IPS-20b (cell line): ENCODE results near the gene TTLL11.

Experiments used
- H3K27ac ChIP-seq: one replicate; pipeline ENCODE4 v1.5.1; 2013; ENCODE audit warnings: low read length
- H3K27me3 ChIP-seq: 2 replicates; pipeline ENCODE4 v1.6.1; 2013; ENCODE audit warnings: mild to moderate bottlenecking, low read length, inconsistent platforms; ENCODE audit not compliant: insufficient read depth
- H3K36me3 ChIP-seq: 2 replicates; pipeline ENCODE4 v1.6.1; 2013; ENCODE audit warnings: low read depth, mild to moderate bottlenecking, inconsistent platforms, low read length, moderate library complexity; ENCODE audit not compliant: insufficient read depth
- H3K4me1 ChIP-seq: 2 replicates; pipeline ENCODE4 v1.6.1; 2013; ENCODE audit warnings: mild to moderate bottlenecking, control low read depth, inconsistent platforms, low read length, moderate library complexity; ENCODE audit not compliant: insufficient read depth
- H3K4me3 ChIP-seq: 2 replicates; pipeline ENCODE4 v1.5.1; 2013; ENCODE audit warnings: mild to moderate bottlenecking, low read length, inconsistent platforms
- H3K9ac ChIP-seq: 2 replicates; pipeline ENCODE4 v1.6.1; 2013; ENCODE audit warnings: low read depth, mild to moderate bottlenecking, inconsistent platforms, low read length, moderate library complexity
- H3K9me3 ChIP-seq: 2 replicates; pipeline ENCODE4 v1.6.1; 2013; ENCODE audit warnings: mild to moderate bottlenecking, low read depth, low read length, inconsistent platforms; ENCODE audit not compliant: insufficient read depth

Gene TTLL11

DNA sequence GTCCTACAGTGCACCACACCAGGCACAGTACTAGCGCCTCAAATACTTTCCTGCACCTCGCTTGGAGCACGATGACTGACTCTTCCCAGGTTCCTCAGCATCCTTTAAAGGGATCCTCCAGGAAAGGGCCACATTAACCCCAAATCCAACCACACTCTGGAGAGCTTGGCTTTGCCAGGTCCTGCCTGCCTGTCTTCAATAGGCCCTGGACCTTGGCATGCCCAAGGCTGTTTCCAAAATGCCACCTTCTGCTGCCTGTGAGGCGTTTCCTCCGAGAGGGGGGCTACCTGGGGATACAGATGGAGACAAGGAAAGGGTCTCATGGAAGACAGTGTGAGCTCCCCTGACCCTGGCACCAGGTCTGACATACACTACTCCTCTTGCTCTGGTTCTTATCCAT lies 271.8 kb downstream of the TTLL11 start:
- H3K36me3 ChIP-seq = no peaks in the 10 kb centered on the region
- peaks cover 21% of the 10 kb centered on the region; the same call in 1 of the 2 replicates for H3K4me1 ChIP-seq
- H3K27ac ChIP-seq = no peak overlapping the region

GRCh38 chr9:121820286-121821005 lies 272.7 kb downstream of the TTLL11 start:
- Histone ChIP-seq H3K4me1 (peaks cover 21% of the 10 kb centered on the region; the same call in 1 of the 2 replicates), H3K9me3 (no peaks in the 10 kb centered on the region), H3K27ac (no peak overlapping the region), H3K9ac (no peak overlapping the region), H3K4me3 (no peak overlapping the region), H3K36me3 (no peaks in the 10 kb centered on the region), H3K27me3 (peaks cover 22% of the 10 kb centered on the region)

More for the DNA sequence above, 271.8 kb downstream of the TTLL11 start:
- Histone ChIP-seq H3K27me3 (peaks cover 22% of the 10 kb centered on the region), H3K4me3 (no peak overlapping the region), H3K9me3 (no peaks in the 10 kb centered on the region), H3K9ac (no peak overlapping the region)

- no peak overlapping the region for H3K27ac ChIP-seq
- peaks cover 21% of the 10 kb centered on the region; the same call in 1 of the 2 replicates for H3K4me1 ChIP-seq
- peaks cover 22% of the 10 kb centered on the region for H3K27me3 ChIP-seq
- no peaks in the 10 kb centered on the region for H3K9me3 ChIP-seq
- H3K4me3 ChIP-seq = peak overlapping the region; percentile 46; the same call in 1 of the 2 replicates
- no peaks in the 10 kb centered on the region for H3K36me3 ChIP-seq
- H3K9ac ChIP-seq = 0 out of 2 replicates have a peak overlapping the region, but pooled peaks have one; percentile 20
These were observed 273.5 kb downstream of the TTLL11 start for GRCh38 chr9:121819428-121820231.

- 0 out of 2 replicates have a peak overlapping the region, but pooled peaks have one; percentile 20 for H3K9ac ChIP-seq
- peak overlapping the region; percentile 46; the same call in 1 of the 2 replicates for H3K4me3 ChIP-seq
- peaks cover 21% of the 10 kb centered on the region; the same call in 1 of the 2 replicates for H3K4me1 ChIP-seq
- no peaks in the 10 kb centered on the region for H3K36me3 ChIP-seq
- H3K27me3 ChIP-seq = peaks cover 22% of the 10 kb centered on the region
- H3K9me3 ChIP-seq = no peaks in the 10 kb centered on the region
- H3K27ac ChIP-seq = no peak overlapping the region
These were observed 274.2 kb downstream of the TTLL11 start for GRCh38 chr9:121818841-121819427.

DNA sequence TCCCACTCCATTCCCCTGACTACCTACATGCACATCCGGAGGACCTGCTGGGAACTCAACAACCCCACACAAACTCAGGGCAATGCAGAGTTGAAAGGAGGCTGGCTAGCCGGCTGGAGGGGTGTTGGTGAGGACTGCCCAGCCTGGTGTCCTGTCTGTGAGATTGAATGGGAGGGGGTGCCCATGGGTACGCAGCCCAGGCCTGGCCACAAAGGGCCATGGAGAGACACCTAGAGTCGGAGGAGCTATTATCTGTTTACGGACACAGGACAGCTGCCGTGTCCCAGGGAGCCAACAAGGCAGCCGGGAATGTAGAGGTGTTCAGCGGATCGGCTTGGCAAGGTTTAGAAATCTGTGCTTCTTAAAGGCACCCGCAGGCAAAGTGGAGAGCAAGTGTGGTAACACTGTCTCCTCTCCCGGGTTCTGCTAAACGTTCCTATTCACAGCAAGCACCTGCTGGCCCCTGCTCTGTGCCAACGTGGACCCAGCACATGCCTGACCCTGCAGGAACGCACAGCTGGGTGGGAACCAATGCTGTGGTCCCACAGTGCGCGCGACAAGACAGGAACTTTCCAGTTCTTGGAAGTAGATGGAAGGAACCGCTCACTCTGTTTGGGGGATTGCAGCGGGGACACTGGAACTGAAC lies 275.0 kb downstream of the TTLL11 start:
- H3K4me1 ChIP-seq = peaks cover 24% of the 10 kb centered on the region; the same call in 1 of the 2 replicates

DNA sequence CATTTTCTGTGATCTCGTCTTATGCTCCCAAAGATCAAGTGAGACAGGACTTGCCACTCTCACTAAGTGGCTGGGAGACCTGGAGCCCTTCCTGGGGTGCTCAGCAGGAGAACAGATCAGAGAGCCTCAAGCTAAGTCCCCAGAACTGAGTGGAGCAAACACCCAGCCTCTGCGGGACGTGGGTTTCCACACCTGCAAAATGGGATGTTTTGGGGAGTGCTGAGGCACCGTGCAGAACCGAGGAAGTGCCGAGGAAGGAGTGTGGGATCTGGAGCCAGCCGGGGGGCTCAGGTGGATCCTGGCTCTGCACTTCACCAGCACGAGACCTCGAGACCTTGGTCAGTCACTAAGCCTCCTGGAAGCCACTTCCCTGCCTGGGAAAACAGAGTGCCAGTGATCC lies 275.6 kb downstream of the TTLL11 start:
- Histone ChIP-seq H3K9me3 (no peaks in the 10 kb centered on the region), H3K9ac (no peak overlapping the region), H3K4me3 (no peak overlapping the region), H3K27ac (no peak overlapping the region), H3K4me1 (peaks cover 24% of the 10 kb centered on the region; the same call in 1 of the 2 replicates), H3K36me3 (no peaks in the 10 kb centered on the region), H3K27me3 (peaks cover 22% of the 10 kb centered on the region)

More for the DNA sequence above, 275.0 kb downstream of the TTLL11 start:
- Histone ChIP-seq H3K36me3 (no peaks in the 10 kb centered on the region), H3K9me3 (no peaks in the 10 kb centered on the region), H3K27me3 (peaks cover 22% of the 10 kb centered on the region), H3K4me3 (no peak overlapping the region), H3K27ac (no peak overlapping the region), H3K9ac (no peak overlapping the region)

DNA sequence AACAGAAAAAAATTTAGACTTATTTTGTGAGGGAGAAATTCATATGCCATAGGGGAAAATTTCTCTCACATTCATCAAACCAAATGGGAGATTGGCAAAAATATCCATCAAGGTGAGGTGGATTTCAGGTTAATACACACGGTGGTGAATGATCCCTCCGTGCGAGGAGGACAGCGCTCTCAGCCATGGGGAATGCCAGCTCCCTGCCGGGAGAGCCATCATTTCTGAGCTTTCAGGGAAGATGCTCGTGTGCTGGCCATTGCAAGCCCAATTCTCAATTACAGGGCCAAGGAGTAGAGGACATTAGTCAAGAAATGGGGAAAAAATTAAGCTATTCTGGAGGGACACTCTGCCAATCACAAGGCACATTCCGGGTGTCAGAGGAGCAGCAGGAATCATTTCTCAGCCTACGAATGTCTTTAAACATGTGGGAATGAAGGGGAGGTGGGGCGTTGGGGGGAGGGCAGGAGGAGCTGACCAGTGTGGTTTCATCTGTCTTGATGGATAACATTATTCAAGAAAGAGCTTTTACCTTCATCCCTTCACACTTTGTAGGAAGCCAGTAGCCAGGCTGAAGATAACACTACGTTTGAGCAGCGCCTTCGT lies 276.2 kb downstream of the TTLL11 start:
- Histone ChIP-seq H3K36me3 (no peaks in the 10 kb centered on the region), H3K4me3 (no peak overlapping the region), H3K4me1 (peaks cover 24% of the 10 kb centered on the region; the same call in 1 of the 2 replicates), H3K27me3 (peaks cover 22% of the 10 kb centered on the region), H3K9me3 (no peaks in the 10 kb centered on the region), H3K9ac (no peak overlapping the region), H3K27ac (no peak overlapping the region)

DNA sequence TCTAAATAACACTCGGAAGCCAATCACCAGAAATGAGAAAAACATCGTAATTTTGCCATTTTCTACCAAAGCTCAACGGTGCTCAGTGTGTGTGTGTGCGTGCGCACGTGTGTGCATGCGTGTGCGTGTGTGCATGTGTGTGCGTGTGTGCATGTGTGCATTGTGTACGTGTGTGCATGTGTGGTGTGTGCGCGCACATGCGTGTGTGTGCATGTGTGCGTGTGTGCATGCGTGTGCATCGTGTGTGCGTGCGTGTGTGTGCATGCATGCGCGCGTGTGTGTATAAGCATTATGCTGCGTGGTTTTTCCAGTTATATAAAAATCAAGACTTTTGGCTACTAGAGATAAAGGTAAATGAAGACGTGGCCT lies 276.7 kb downstream of the TTLL11 start:
- Histone ChIP-seq H3K4me3 (no peak overlapping the region), H3K9me3 (no peaks in the 10 kb centered on the region), H3K27ac (no peak overlapping the region), H3K27me3 (peaks cover 22% of the 10 kb centered on the region), H3K4me1 (peaks cover 24% of the 10 kb centered on the region; the same call in 1 of the 2 replicates), H3K36me3 (no peaks in the 10 kb centered on the region), H3K9ac (no peak overlapping the region)

GRCh38 chr9:121815546-121816448 lies 277.3 kb downstream of the TTLL11 start:
- no peak overlapping the region for H3K9ac ChIP-seq
- H3K27me3 ChIP-seq = peaks cover 22% of the 10 kb centered on the region

DNA sequence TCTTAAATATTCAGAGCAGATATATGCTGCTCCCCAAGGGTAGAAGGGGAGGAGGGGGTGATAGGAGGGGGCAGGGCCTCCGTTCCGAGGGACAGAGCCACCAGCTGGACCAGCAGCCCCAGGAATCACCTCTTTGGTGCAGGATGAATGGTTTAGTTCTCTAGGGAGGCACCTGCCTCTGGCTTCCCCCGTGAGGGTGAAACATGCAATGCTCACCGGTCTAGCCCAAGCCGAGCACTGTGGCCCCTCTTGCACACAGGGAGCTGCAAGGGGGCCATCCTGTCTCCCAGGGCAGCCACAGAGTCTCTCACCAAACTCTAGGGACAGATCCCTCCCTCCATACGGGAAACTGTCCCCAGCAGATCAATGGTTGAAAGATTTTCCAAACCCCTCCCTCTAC lies 278.0 kb downstream of the TTLL11 start:
- Histone ChIP-seq H3K4me3 (no peak overlapping the region), H3K27me3 (peaks cover 22% of the 10 kb centered on the region), H3K9ac (no peak overlapping the region)

More at GRCh38 chr9:121815546-121816448, 277.3 kb downstream of the TTLL11 start:
- Histone ChIP-seq H3K36me3 (no peaks in the 10 kb centered on the region), H3K9me3 (no peaks in the 10 kb centered on the region), H3K4me3 (no peak overlapping the region), H3K4me1 (peaks cover 24% of the 10 kb centered on the region; the same call in 1 of the 2 replicates), H3K27ac (no peak overlapping the region)

More for the DNA sequence above, 278.0 kb downstream of the TTLL11 start:
- Histone ChIP-seq H3K27ac (no peak overlapping the region), H3K4me1 (peaks cover 24% of the 10 kb centered on the region; the same call in 1 of the 2 replicates), H3K36me3 (no peaks in the 10 kb centered on the region), H3K9me3 (no peaks in the 10 kb centered on the region)
